Hepatic stellate cell (primary cell): ENCODE data around the gene ENDOU.
A peak's percentile ranks its signal among the peaks of the same experiment; 100 is the strongest.

Experiments
- DNase-seq: peaks from one replicate; pipeline ENCODE4 v3.0.0; 2011; ENCODE audit warnings: low spot score

The ENDOU gene

GRCh38 chr12:47717443-47718193, 7.7 kb downstream of the ENDOU start:
- peak; percentile 95 for DNase-seq

- DNase-seq = no peak
Measured at GRCh38 chr12:47717046-47717442, 8.2 kb downstream of the ENDOU start.

GRCh38 chr12:47715877-47716548, 9.3 kb downstream of the ENDOU start:
- DNase-seq = no peak

DNA sequence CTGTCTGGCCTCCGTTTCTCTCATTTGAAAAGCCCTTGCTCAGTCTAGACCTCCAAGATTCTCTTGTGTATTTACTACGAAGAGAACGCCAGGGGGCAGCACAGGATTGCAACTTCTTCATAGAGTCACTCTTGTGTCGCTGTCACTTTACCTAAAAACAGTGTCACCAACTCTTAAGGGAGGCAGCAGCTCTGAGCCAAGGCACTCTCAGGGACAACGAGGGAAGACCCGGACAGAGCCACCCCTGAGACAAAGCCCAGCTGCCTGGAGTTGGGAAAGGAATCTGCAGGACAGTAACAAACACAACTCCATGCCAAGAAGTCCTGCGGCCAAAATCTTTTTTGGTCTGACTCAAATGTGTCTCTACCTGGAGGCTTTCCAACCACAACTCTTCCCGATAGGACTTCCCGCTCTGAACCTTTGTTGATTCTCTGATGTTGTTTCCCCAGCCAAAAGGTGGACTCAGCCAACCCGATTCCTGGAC, 9.9 kb downstream of the ENDOU start:
- peak; percentile 55 for DNase-seq

DNA sequence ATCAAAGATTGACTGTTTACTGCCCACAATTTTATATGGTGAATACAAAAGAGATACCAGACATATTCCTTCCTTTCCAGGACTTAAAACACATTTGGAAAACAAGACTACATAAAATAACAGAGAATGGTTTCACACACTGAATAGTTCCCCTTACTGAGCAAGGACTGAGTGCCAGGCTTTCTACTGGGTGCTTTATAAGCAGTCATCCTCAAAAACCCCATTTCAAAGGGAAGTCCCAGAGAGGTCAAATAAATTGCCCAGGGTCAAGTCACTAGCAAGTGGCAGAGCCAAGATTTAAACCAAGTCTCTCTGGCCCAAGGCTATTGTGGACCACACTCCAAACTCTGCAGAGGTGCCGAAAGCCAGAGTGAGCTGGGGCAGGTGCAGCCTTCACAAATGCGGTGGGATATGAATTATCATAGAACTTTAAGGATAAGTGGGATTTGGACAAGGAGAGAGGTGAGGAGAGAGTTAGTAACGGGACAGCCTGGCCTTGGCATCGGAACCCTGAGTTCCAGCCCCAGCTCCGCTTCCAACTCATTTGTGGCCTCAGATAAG, 10.4 kb downstream of the ENDOU start:
- no peak for DNase-seq

- DNase-seq = no peak
Measured at GRCh38 chr12:47712171-47712570, 13.1 kb downstream of the ENDOU start.

DNA sequence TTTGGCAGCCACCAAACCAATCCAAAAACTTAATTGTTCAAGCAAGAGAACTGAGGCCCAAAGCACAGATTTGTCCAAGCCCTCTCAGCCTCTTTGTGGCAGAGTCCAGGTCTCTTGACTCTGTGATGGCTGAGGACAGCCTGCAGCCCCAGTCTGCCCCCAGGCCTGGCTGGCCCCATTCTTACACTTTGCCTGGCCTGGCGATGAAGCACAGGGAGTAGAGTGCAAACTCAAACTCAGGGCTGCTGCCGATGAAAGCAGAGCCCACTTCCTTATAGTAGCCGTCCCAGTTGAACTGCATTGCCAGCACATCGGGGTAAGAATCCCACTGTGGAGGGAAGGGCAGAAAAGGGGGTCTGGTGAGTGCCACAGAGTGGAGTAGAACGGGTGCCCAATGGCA, 13.8 kb downstream of the ENDOU start:
- no peak for DNase-seq

DNA sequence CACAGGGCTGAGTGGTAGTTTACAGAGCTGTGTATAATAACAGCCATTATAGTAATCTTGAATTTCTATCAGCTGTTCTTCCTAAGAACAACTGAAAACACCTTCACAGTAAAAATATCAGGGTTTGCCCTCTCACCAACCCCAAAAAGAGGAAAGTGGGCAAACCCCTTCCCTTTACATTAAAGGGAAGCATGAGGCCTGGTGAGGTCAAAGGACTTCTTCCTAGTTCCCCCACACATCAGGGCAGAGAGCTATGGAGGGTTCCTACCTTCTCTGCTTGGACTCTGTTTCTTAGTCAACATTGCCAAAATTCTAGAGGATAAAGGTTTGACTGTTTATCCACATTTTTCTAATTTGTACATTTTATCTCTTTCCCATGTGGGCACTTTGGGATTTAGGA, 15.0 kb downstream of the ENDOU start:
- DNase-seq = no peak

GRCh38 chr12:47709671-47710070, 15.6 kb downstream of the ENDOU start:
- no peak for DNase-seq

DNA sequence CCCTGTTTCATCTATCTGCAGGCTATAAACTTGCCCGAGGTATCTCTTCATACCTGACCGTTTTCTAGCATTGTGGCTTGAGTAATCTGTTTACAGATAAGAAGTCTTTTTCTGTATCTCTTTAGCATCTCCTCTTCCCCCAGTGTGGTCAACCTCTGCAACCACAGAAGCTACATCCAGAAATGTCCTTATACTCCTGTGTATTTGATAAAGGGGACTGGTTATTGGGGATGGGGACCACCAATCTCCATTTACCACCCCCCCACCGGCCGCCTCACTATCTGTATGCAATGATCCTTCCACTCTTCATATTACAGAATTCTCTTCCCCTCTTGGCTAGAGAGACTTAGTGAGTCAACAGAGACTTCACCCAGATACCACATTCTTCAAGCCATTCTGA, 16.1 kb downstream of the ENDOU start:
- DNase-seq = no peak

DNA sequence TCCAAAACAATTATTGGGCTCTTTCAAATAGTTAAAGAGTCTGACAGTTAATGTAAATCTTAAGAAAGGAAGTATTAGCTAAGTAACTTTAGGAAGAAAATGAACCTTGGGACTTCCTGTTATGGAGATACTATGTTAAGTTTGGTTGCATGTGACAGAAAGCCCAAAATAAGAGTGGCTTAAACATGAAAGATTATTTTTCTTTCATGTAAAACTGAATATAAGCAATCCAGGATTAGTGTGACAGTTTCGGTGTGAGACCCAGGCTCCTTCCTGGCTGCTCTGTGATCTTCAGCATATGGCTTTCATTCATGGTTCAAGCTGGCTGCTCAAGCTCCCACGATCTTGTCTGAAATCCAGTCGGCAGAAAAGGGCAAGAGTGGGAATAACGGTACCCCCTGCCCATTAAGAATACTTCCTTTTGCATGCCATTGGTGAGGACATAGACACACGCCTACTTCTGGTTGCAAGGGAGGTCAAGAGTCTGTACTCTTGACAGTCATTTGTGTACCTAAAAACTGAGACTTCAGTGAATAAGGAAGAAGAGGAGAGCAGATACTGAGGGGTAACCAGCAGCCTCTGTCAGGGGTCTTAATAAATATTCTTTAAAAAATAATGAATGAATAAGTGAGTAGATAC, 17.3 kb downstream of the ENDOU start:
- no peak for DNase-seq

DNA sequence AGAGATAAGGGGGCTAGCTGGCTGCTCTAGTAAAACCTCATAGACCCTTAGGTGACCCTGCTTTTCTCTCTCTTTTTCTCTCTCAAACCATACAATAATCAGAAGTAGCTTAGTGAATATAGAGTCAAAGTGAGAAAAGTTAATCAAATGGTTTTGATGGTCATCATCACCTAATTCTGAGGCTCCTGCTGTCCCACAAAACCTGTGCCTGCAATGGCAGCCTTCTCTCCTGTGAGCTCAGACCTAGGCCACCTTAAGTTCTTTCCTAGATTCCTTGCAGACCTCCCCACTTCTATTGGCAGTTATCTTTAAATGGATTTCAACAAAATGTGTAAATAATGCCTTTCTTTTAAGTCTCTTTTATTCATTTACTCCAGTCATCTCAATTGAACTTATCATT, 17.9 kb downstream of the ENDOU start:
- no peak for DNase-seq

GRCh38 chr12:47705566-47706425, 19.5 kb downstream of the ENDOU start, which contains the start of gene RPAP3:
TSS of gene RPAP3 (minus strand) at chr12:47706030. CDS start at chr12:47702840, 3,190 bp downstream.
- peak; percentile 88 for DNase-seq

DNA sequence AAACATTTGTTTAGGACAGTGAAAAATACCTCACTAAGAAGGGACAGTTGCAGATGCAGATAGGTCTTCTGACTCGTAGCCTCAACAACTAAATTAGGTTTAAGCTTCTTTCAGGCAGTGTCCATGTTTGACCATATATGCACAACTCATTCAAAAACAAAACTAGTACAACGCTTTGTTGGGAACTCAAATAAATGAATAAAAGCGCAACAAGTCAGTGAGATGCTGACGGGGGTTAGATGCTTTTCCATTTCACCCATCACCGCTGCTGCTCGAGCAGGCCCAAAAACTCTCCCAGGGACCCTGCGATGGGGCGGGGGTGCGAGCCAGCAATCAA, 20.1 kb downstream of the ENDOU start:
- DNase-seq = no peak

DNA sequence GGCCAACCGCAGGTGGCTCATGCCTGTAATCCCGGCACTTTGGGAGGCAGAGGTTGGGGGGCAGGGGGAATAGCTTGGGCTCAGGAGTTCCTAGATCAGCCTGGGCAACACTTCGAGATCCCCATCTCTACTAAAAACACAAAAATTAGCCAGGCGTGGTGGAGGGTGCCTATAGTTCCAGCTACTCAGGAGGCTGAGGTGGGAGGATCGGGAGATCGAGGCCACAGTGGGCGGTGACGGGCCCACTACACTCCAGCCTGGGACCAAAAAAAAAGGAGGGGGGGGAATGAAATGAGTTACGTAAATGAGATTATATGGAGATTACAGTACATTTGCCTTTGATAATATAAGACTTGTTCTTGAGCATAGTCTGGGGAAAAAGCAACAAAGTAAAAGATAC, 20.6 kb downstream of the ENDOU start:
- no peak for DNase-seq

- no peak for DNase-seq
Measured at GRCh38 chr12:47700263-47700662, 25.0 kb downstream of the ENDOU start.

GRCh38 chr12:47698631-47699030, 26.7 kb downstream of the ENDOU start:
- DNase-seq = no peak

GRCh38 chr12:47698055-47698454, 27.2 kb downstream of the ENDOU start:
- no peak for DNase-seq

- no peak for DNase-seq
Measured at GRCh38 chr12:47689215-47689614, 36.1 kb downstream of the ENDOU start.

GRCh38 chr12:47687636-47688035, 37.7 kb downstream of the ENDOU start:
- no peak for DNase-seq

- DNase-seq = peak; percentile 37
Measured at GRCh38 chr12:47686645-47687240, 38.5 kb downstream of the ENDOU start.
